Dendritic cell treated with granulocyte-macrophage colony-stimulating factor and Interleukin-4, amounts not matched to agents 40 ng/mL and 50 ng/mL, for 4 days (primary cell): ENCODE measurements around the gene PRELID1.
A peak's percentile ranks its signal among the peaks of the same experiment; 100 is the strongest.

Experiments
- H3K27ac Mint-ChIP-seq: one replicate; pipeline ENCODE4 v1.8.0; 2022; ENCODE audit warnings: mild to moderate bottlenecking, mixed read lengths
- H3K27me3 Mint-ChIP-seq: one replicate; pipeline ENCODE4 v1.8.0; 2022; ENCODE audit warnings: mild to moderate bottlenecking, mixed read lengths
- H3K36me3 Mint-ChIP-seq: one replicate; pipeline ENCODE4 v1.8.0; 2022; ENCODE audit warnings: low read depth, mixed read lengths
- H3K4me1 Mint-ChIP-seq: one replicate; pipeline ENCODE4 v1.8.0; 2022; ENCODE audit warnings: low read depth, mixed read lengths
- H3K4me3 Mint-ChIP-seq: one replicate; pipeline ENCODE4 v1.8.0; 2022; ENCODE audit warnings: mild to moderate bottlenecking, moderate library complexity, mixed read lengths
- H3K9me3 Mint-ChIP-seq: one replicate; pipeline ENCODE4 v1.8.0; 2022; ENCODE audit warnings: mixed read lengths
- intact Hi-C: fragments of 100-400 bp; cut with micrococcal nuclease; formaldehyde crosslinking; loops from one replicate; pipeline ENCODE4 v1.15.0; 2022

The PRELID1 gene

DNA sequence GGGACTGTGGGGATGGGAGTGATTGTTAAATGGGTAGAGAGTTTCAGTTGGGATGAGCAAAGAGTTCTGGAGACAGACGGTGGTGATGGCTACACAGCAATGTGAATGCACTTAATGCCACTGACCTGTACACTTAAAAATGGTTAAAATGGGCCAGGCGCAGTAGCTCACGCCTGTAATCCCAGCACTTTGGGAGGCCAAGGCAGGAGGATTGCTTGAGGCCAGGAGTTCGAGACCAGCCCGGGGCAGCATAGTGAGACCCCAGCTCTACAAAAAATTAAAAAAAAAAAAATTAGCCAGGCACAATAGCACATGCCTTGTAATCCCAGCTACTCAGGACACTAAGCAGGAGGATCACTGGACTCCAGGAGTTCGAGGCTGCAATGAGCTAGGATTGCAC lies 40.2 kb downstream of the PRELID1 start:
- H3K27ac Mint-ChIP-seq: no peak overlapping the region
- intact Hi-C loops: no loop called here
- H3K4me3 Mint-ChIP-seq: no peak overlapping the region
- no peaks in the 10 kb centered on the region for H3K27me3 Mint-ChIP-seq
- peaks cover 83% of the 10 kb centered on the region for H3K36me3 Mint-ChIP-seq
- peaks cover 21% of the 10 kb centered on the region for H3K4me1 Mint-ChIP-seq
- no peaks in the 10 kb centered on the region for H3K9me3 Mint-ChIP-seq

- Mint-ChIP-seq H3K36me3 (peaks cover 83% of the 10 kb centered on the region), H3K27me3 (no peaks in the 10 kb centered on the region), H3K4me3 (no peak overlapping the region), H3K9me3 (no peaks in the 10 kb centered on the region), H3K4me1 (peaks cover 32% of the 10 kb centered on the region), H3K27ac (no peak overlapping the region)
- intact Hi-C loops: no loop called here
Observed at GRCh38 chr5:177344891-177345290, 41.3 kb downstream of the PRELID1 start.

DNA sequence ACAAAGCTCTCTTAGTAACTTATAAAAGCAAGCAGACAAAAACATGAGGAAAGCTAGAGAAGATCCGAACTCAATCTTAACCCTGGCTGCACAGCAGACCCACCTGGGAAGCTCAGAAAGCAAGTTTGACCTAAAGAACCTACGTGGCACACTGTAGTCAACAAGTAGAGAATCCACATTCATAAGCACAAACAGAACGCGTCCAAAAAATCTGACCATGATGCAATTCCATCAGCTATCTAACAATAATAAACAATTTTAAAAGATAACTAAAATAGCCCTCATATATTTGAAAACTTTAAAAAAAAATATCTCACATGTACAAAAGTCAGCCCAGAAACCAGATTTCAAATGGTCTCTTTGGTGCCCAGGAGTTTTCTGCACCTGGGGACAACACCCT lies 43.2 kb downstream of the PRELID1 start:
- H3K27me3 Mint-ChIP-seq: no peaks in the 10 kb centered on the region
- peaks cover 33% of the 10 kb centered on the region for H3K4me1 Mint-ChIP-seq

DNA sequence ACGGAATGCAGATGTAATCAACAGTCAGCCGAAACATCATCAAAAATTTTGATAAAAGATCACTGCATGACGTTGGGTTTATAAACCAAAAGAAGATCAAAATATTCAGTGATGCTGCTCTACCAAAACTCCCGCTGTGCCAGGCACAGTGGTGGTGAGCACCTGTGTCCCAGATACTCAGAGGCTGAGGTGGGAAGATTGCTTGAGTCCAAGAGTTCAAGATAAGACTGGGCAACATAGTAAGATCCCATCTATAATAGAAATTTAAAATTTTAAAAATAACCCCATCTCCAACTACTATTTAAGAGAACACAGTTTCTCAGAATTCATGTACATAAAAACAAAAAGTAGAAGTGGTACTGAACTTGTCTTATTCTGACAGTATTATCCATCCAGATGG lies 44.1 kb downstream of the PRELID1 start:
- Mint-ChIP-seq H3K4me3 (no peak overlapping the region), H3K4me1 (peaks cover 42% of the 10 kb centered on the region), H3K27me3 (no peaks in the 10 kb centered on the region), H3K27ac (no peak overlapping the region), H3K36me3 (peaks cover 77% of the 10 kb centered on the region), H3K9me3 (no peaks in the 10 kb centered on the region)
- intact Hi-C loops: no loop called here

More for the DNA sequence above, 43.2 kb downstream of the PRELID1 start:
- intact Hi-C loops: no loop called here
- Mint-ChIP-seq H3K36me3 (peaks cover 82% of the 10 kb centered on the region), H3K4me3 (no peak overlapping the region), H3K9me3 (no peaks in the 10 kb centered on the region), H3K27ac (no peak overlapping the region)

DNA sequence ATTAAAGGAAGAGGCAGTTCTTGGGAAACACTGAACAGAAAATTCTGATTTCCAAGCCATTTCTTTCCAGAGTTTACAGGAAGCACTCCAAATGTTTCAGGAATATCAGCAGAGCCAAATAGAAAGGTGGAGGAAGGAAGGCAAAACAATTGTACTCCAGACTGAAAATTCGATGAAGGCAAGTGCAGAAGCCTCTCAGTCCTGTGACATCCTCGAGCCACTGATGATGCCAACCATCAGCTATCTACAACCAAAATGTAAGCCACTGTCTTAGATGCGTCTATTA lies 45.7 kb downstream of the PRELID1 start:
- intact Hi-C loops: no loop called here
- no peaks in the 10 kb centered on the region for H3K9me3 Mint-ChIP-seq
- no peak overlapping the region for H3K27ac Mint-ChIP-seq
- H3K27me3 Mint-ChIP-seq: no peaks in the 10 kb centered on the region
- H3K4me1 Mint-ChIP-seq: peaks cover 50% of the 10 kb centered on the region
- H3K36me3 Mint-ChIP-seq: peaks cover 67% of the 10 kb centered on the region
- no peak overlapping the region for H3K4me3 Mint-ChIP-seq

DNA sequence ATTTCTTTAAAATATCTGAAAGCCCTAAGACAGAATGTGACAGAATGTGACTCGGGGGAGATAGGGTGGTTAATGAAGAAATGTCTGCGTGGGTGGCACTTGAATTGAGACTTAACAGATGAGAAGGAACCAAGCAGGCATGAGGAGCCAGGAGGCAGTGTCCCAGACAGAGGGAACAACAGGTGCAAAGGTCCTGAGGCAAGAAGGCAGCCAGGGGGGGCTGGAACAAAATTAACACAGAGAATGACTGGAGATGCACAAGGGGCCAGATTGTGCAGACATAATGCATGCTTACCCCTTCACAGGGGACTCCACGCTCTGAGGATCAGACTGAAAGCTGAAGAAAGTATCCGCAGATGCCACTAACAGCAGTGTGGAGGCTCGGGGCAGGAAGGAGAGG lies 46.2 kb downstream of the PRELID1 start:
- intact Hi-C loops: no loop called here
- Mint-ChIP-seq H3K36me3 (peaks cover 63% of the 10 kb centered on the region), H3K27ac (no peak overlapping the region), H3K4me1 (peaks cover 55% of the 10 kb centered on the region), H3K4me3 (peak overlapping the region; percentile 62), H3K9me3 (no peaks in the 10 kb centered on the region), H3K27me3 (no peaks in the 10 kb centered on the region)

DNA sequence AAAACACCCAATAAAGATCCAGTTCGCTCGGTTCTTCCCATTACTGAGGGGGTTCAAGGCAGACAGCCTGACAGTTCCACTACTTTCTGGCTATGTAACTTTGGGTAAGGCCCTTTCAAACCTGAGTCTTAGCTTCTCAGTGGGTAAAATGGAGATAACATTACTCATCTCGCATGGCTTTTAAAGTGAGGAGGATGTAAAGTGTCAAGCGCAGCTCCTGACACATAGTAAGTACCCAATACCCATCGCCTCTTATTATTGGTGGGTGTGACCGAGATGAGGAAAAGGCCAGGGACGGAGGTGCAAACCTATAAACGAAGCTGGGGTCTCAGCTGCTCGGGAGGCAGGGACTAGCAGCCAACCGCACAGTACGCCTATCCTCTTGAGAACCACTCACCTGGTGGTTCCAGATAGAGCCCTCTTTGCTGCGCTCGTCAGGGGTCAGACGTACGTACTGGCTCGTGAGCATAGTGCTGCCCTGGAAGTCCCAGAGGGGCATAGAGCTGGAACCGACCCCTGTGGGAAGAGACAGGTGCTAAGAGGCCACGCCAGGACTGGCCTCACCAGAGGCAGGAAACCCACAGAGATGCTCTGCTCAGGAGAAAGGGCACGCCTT lies 47.3 kb downstream of the PRELID1 start:
- Mint-ChIP-seq H3K4me3 (peak overlapping the region; percentile 96), H3K4me1 (peaks cover 66% of the 10 kb centered on the region), H3K27me3 (no peaks in the 10 kb centered on the region), H3K36me3 (peaks cover 52% of the 10 kb centered on the region), H3K27ac (peak overlapping the region; percentile 100), H3K9me3 (peaks cover 5% of the 10 kb centered on the region)
- intact Hi-C loops: no loop called here

GRCh38 chr5:177351392-177352329 lies 48.1 kb downstream of the PRELID1 start, which contains the start of gene LMAN2:
TSS of gene LMAN2 (minus strand) at chr5:177351668. CDS start at chr5:177351647, 21 bp downstream.
- Mint-ChIP-seq H3K4me1 (peaks cover 73% of the 10 kb centered on the region), H3K4me3 (peak within 1 kb of the TSS; percentile 96), H3K27me3 (no peaks in the 10 kb centered on the region), H3K9me3 (peaks cover 6% of the 10 kb centered on the region), H3K27ac (peak within 1 kb of the TSS; percentile 100), H3K36me3 (peaks cover 44% of the 10 kb centered on the region)
- intact Hi-C loops: no loop called here

DNA sequence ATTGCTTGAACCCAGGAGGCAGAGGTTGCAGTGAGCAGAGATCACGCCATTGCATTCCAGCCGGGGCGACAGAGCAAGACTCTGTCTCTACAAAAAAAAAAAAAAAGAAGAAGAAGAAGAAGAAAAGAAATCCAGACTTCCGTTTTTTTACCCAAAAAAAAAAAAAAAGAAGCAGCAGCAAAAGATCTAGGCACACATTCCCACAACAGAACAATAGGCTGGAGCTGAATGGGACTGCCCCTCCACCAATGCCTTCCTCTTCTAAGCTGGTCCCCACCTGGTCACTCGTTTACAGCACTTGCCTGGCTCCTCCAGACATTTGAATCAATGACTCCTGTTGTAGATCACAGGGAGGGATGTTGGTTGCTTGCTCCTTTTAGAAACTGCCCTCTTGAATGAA lies 49.5 kb downstream of the PRELID1 start:
- intact Hi-C loops: no loop called here
- H3K27me3 Mint-ChIP-seq: no peaks in the 10 kb centered on the region
- peaks cover 77% of the 10 kb centered on the region for H3K4me1 Mint-ChIP-seq
- H3K9me3 Mint-ChIP-seq: peaks cover 6% of the 10 kb centered on the region
- peak overlapping the region; percentile 100 for H3K27ac Mint-ChIP-seq
- H3K36me3 Mint-ChIP-seq: peaks cover 37% of the 10 kb centered on the region
- peak overlapping the region; percentile 96 for H3K4me3 Mint-ChIP-seq

- H3K4me1 Mint-ChIP-seq: peaks cover 84% of the 10 kb centered on the region
- H3K9me3 Mint-ChIP-seq: peaks cover 6% of the 10 kb centered on the region
- H3K27me3 Mint-ChIP-seq: no peaks in the 10 kb centered on the region
- intact Hi-C loops: no loop called here
- no peak overlapping the region for H3K4me3 Mint-ChIP-seq
- peaks cover 39% of the 10 kb centered on the region for H3K36me3 Mint-ChIP-seq
- peak overlapping the region; percentile 58 for H3K27ac Mint-ChIP-seq
Observed at GRCh38 chr5:177354256-177354655, 50.7 kb downstream of the PRELID1 start.

DNA sequence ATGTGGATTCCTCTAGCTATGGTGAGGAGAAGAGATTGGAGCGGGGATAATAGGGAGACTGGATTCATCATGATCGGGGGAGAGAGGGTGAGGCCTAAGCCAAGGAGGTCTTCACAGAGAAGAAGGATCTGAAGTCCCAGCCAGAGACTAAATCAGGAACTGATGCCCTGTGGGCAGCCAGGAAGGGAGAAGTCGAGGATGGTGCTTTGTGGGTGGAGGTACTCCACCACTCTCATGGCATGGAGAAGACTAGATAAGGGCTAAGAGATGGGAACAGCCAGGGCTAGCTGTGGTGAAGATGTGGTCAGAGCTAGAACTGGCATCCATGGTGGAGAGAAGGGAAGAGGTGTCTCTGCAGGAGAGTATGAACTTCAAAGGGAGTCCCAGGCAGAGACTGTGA lies 51.1 kb downstream of the PRELID1 start:
- Mint-ChIP-seq H3K27ac (peak overlapping the region; percentile 58), H3K36me3 (peaks cover 39% of the 10 kb centered on the region), H3K4me1 (peaks cover 84% of the 10 kb centered on the region), H3K9me3 (peaks cover 6% of the 10 kb centered on the region), H3K4me3 (peak overlapping the region; percentile 13), H3K27me3 (no peaks in the 10 kb centered on the region)
- intact Hi-C loops: loop anchor here (5.0 kb wide), 1 partner anchor 47 kb away; no protein-coding TSS in a partner anchor

GRCh38 chr5:177355162-177355867 lies 51.7 kb downstream of the PRELID1 start:
- Mint-ChIP-seq H3K4me3 (no peak overlapping the region), H3K27ac (peak overlapping the region; percentile 58)

DNA sequence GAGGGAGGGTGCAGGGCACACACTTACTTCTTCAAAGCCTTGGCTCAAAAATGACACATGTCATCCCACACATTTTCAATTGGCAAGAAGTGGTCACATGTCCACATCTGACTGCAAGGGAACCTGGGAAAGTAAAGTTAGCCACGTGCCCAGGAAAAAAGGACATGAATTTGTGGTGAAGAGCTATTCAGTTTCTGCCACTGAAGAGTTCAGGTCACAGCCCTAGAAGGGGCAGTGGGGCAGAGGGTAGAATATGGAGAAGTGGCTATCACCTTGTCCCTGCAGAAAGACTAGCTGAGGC lies 52.2 kb downstream of the PRELID1 start:
- Mint-ChIP-seq H3K36me3 (peaks cover 39% of the 10 kb centered on the region), H3K9me3 (peaks cover 6% of the 10 kb centered on the region), H3K27me3 (no peaks in the 10 kb centered on the region), H3K4me1 (peaks cover 84% of the 10 kb centered on the region), H3K4me3 (no peak overlapping the region), H3K27ac (peak overlapping the region; percentile 58)
- intact Hi-C loops: loop anchor here (5.0 kb wide), 1 partner anchor 49 kb away; no protein-coding TSS in a partner anchor

More at GRCh38 chr5:177355162-177355867, 51.7 kb downstream of the PRELID1 start:
- no peaks in the 10 kb centered on the region for H3K27me3 Mint-ChIP-seq
- intact Hi-C loops: loop anchor here (5.0 kb wide), 1 partner anchor 48 kb away; no protein-coding TSS in a partner anchor
- H3K36me3 Mint-ChIP-seq: peaks cover 39% of the 10 kb centered on the region
- peaks cover 84% of the 10 kb centered on the region for H3K4me1 Mint-ChIP-seq
- H3K9me3 Mint-ChIP-seq: peaks cover 6% of the 10 kb centered on the region
